Measurements from ENCODE around the gene CYP46A1. TPM values are rescaled to one million over a fixed set of nuclear protein-coding genes. Genes with fewer than 3 reads are reported as not detected.

Gene CYP46A1
- total and polyA plus RNA-seq, 8 donors: 1.2 to 6.8 (median 5.5) TPM

- Histone ChIP-seq H3K36me3 (no peaks in the 10 kb centered on the region), H3K27me3 (no peaks in the 10 kb centered on the region), H3K27ac (no peak overlapping the region), H3K4me1 (no peaks in the 10 kb centered on the region), H3K4me3 (no peak overlapping the region), H3K9me3 (no peaks in the 10 kb centered on the region)
- ATAC-seq (no peak), DNase-seq (no peak)
- intact Hi-C loops (cut with DNase I): no loop called here
- no peak for TF ChIP-seq CTCF (IDR thresholded peaks at IDR 0.05)
Observed at GRCh38 chr14:99769799-99770198, 85.7 kb downstream of the CYP46A1 start.

- intact Hi-C loops (cut with DNase I): no loop called here
- DNase-seq (no peak), ATAC-seq (no peak)
- H3K27me3 ChIP-seq: no peaks in the 10 kb centered on the region
- no peak for TF ChIP-seq CTCF (IDR thresholded peaks at IDR 0.05)
- no peaks in the 10 kb centered on the region for H3K9me3 ChIP-seq
- H3K4me3 ChIP-seq: no peak overlapping the region
- H3K27ac ChIP-seq: no peak overlapping the region
- H3K4me1 ChIP-seq: no peaks in the 10 kb centered on the region
- no peaks in the 10 kb centered on the region for H3K36me3 ChIP-seq
Observed at GRCh38 chr14:99772371-99773283, 88.5 kb downstream of the CYP46A1 start.

- Histone ChIP-seq H3K4me1 (no peaks in the 10 kb centered on the region), H3K36me3 (no peaks in the 10 kb centered on the region), H3K27me3 (no peaks in the 10 kb centered on the region), H3K4me3 (no peak overlapping the region), H3K9me3 (peaks cover 0 to 4% of the 10 kb centered on the region in 2 donors), H3K27ac (no peak overlapping the region)
- intact Hi-C loops (cut with DNase I): no loop called here
- DNase-seq (no peak), ATAC-seq (no peak)
- TF ChIP-seq CTCF (IDR thresholded peaks at IDR 0.05): no peak
Observed at GRCh38 chr14:99773521-99774497, 89.7 kb downstream of the CYP46A1 start.

GRCh38 chr14:99774556-99775307 lies 90.6 kb downstream of the CYP46A1 start:
- Histone ChIP-seq H3K9me3 (peaks cover 0 to 7% of the 10 kb centered on the region in 2 donors), H3K27me3 (no peaks in the 10 kb centered on the region), H3K4me3 (no peak overlapping the region), H3K36me3 (no peaks in the 10 kb centered on the region), H3K27ac (no peak overlapping the region), H3K4me1 (no peaks in the 10 kb centered on the region)
- intact Hi-C loops (cut with DNase I): no loop called here
- no peak for DNase-seq
- no peak for TF ChIP-seq CTCF (IDR thresholded peaks at IDR 0.05)
- ATAC-seq: no peak
